ENCODE data around the gene KRTAP10-2.

GRCh38 chr21:44502171-44502958 lies 48.9 kb downstream of the KRTAP10-2 start:
- TF ChIP-seq CTCF (conservative IDR thresholded peaks at IDR 0.05; ENCODE audit: low read depth in 2 of 2) (no peak), POLR2AphosphoS5 (IDR thresholded peaks at IDR 0.05; ENCODE audit: low read depth) (no peak), CREB1 (CRISPR knock-in tag; IDR thresholded peaks at IDR 0.05; ENCODE audit: low read depth) (no peak), REST (IDR thresholded peaks at IDR 0.05; ENCODE audit: unreplicated experiment) (no peak), JUNB (IDR thresholded peaks at IDR 0.05; ENCODE audit: unreplicated experiment) (no peak), EZH2 (IDR thresholded peaks at IDR 0.05; ENCODE audit: low read depth, unreplicated experiment) (no peak)

Data from GM23338 (cell line).